Adrenal gland (tissue), 12 donors: Measurements from ENCODE around the gene CBLN2. TPM values are rescaled to one million over a fixed set of nuclear protein-coding genes. Genes with fewer than 3 reads are reported as not detected.

ENCODE experiments used
- DNase-seq, 7 donors: peaks; one replicate each; pipeline ENCODE4 v3.0.0-alpha.2; 2019 to 2020
- H3K27ac ChIP-seq, 5 donors: fragments of 200-600 bp; sonication (generic) in 4 of 5; 1 replicate in 3 of 5; 2 replicates in 2 of 5; pipeline versions ENCODE4 v1.5.1 to v1.8.0; 2016 to 2020; ENCODE audit warnings: mild to moderate bottlenecking in 1 of 5
- H3K27me3 ChIP-seq: fragments of 200-600 bp; 2 replicates; pipeline ENCODE4 v1.8.0; 2021
- H3K36me3 ChIP-seq, 2 donors: fragments of 200-600 bp; replicated peaks in 1 of 2; 1 replicate in 1 of 2; 2 replicates in 1 of 2; pipeline versions ENCODE4 v1.5.1 to v1.8.0; 2018 to 2022
- H3K4me1 ChIP-seq, 2 donors: fragments of 200-600 bp; replicated peaks in 1 of 2; 1 replicate in 1 of 2; 2 replicates in 1 of 2; pipeline versions ENCODE4 v1.5.1 to v1.8.0; 2018 to 2021
- H3K4me3 ChIP-seq, 4 donors: fragments of 200-600 bp; sonication (generic) in 3 of 4; one replicate each; pipeline ENCODE4 v1.5.1; 2016 to 2018
- H3K9me3 ChIP-seq, 3 donors: fragments of 200-600 bp; sonication (generic) in 1 of 3; replicated peaks in 1 of 3; 1 replicate in 2 of 3; 2 replicates in 1 of 3; pipeline versions ENCODE4 v1.5.1 to v1.8.0; 2016 to 2021
- POLR2A ChIP-seq, 2 donors: fragments of 450-650 bp; IDR thresholded peaks; one replicate each; pipeline ENCODE4 v1.6.1; 2017; ENCODE audit warnings: antibody characterized with exemption in 2 of 2, mild to moderate bottlenecking in 2 of 2, moderate library complexity in 1 of 2
- WGBS, 4 donors: extraction: QIAGEN DNeasy Blood & Tissue Kit in 2 of 4; methylation state at CpG; one replicate each; pipeline versions ENCODE4 v1.1.5 to v1.1.7; 2013 to 2017; 5-methylcytosine and 5-hydroxymethylcytosine counted together
- intact Hi-C, 2 donors: fragments of 100-400 bp; cut with DNase I; formaldehyde crosslinking; loops; one replicate each; pipeline versions ENCODE4 v1.14.1 to v1.15.0; 2022 to 2023
- polyA plus RNA-seq, 3 donors: library from polyadenylated mRNA; stranded (reverse); fragments of 200-250 nt in 2 of 3; fragments of 350-450 nt in 1 of 3; fragmentation: Illumina TruSeq in 1 of 3; extraction: RNeasy Lipid Tissue Mini Kit (QIAGEN cat#74804) in 1 of 3; gene quantifications; one replicate each; pipeline ENCODE4 v1.2.3, GENCODE V29; 2013 to 2014
- total RNA-seq, 9 donors: library from RNA; depleted of rRNA in 4 of 9; stranded (reverse); fragments of >200 nt in 4 of 9; fragments of 120-200 nt in 1 of 9; fragmentation: NEBNext Ultra II Directional in 1 of 9; extraction: Animal tissue kit (Norgen Biotek cat#: 25700) in 1 of 9; gene quantifications; one replicate each; pipeline versions ENCODE4 v1.1.0 to v1.2.4, GENCODE V29; 2013 to 2023
- TF ChIP-seq, protein P1 (sequence below), 6 experiments: fragments of 450-650 bp in 4 of 6; fragments of 200-600 bp in 2 of 6; sonication (generic) in 1 of 6; IDR thresholded peaks; 1 replicate in 5 of 6; 2 replicates in 1 of 6; pipeline versions ENCODE4 v1.5.1 to v1.8.0; 2016 to 2021; ENCODE audit warnings: antibody characterized with exemption in 6 of 6, mild to moderate bottlenecking in 2 of 6, moderate library complexity in 1 of 6
- donor health status: healthy with polysubstance abuse.
- donor health status: Bipolar disorder and iron deficiency.
- donor health status: DM: yes; HTN: yes; CAD: no.
- donor health status: DM: no; HTN: no; CAD: no.
- donor health status: DM: no; HTN: no; CAD: no.
- donor health status: DM: yes; HTN: yes; CAD: no.

The CBLN2 gene
- total and polyA plus RNA-seq, 12 donors, result 0.11 to 1.6 (median 0.14) TPM; not detected in 9

DNA sequence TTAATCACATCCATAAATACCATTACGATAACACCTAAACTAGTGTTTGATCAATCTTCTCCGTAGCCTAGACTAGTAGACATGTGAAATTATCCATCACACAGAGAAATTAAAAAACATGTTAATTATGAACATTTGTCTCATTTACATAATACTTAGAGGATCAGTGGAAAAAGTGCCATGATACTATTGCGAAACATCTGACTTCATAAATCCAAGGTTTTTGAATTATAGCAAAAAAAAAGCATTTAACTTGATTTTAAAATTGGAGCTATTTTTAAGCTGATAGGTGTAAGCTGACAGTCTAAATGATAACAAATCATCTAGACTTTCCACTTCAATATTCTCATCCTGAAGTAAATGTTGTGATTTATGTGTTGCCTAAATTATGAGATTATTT, 51.6 kb downstream of the CBLN2 start:
- Histone ChIP-seq H3K27ac (no peak overlapping the region), H3K4me1 (no peaks in the 10 kb centered on the region), H3K27me3 (no peaks in the 10 kb centered on the region), H3K4me3 (no peak overlapping the region), H3K36me3 (no peaks in the 10 kb centered on the region), H3K9me3 (no peaks in the 10 kb centered on the region)
- no peak for TF ChIP-seq POLR2A (IDR thresholded peaks at IDR 0.05)
- TF ChIP-seq, protein P1, sequence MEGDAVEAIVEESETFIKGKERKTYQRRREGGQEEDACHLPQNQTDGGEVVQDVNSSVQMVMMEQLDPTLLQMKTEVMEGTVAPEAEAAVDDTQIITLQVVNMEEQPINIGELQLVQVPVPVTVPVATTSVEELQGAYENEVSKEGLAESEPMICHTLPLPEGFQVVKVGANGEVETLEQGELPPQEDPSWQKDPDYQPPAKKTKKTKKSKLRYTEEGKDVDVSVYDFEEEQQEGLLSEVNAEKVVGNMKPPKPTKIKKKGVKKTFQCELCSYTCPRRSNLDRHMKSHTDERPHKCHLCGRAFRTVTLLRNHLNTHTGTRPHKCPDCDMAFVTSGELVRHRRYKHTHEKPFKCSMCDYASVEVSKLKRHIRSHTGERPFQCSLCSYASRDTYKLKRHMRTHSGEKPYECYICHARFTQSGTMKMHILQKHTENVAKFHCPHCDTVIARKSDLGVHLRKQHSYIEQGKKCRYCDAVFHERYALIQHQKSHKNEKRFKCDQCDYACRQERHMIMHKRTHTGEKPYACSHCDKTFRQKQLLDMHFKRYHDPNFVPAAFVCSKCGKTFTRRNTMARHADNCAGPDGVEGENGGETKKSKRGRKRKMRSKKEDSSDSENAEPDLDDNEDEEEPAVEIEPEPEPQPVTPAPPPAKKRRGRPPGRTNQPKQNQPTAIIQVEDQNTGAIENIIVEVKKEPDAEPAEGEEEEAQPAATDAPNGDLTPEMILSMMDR (IDR thresholded peaks at IDR 0.05), result no peak
- intact Hi-C loops, result no loop called here
- 87 to 92% (median 89%) methylated on average over 3 of the region's 3 CpGs for WGBS, 4 donors
- DNase-seq, result no peak
